WTC11 (cell line): Measurements from ENCODE around the gene SPANXB1.

ENCODE experiments used
- ELF4 ChIP-seq: sonication (generic); formaldehyde crosslinking; IDR thresholded peaks from 2 replicates; pipeline ENCODE4 v1.8.1; 2022; ENCODE audit warnings: low read depth, mild to moderate bottlenecking, moderate library complexity, missing genetic modification reagents
- FOXP1 ChIP-seq: sonication (generic); formaldehyde crosslinking; IDR thresholded peaks from 2 replicates; pipeline ENCODE4 v1.8.0; 2022; ENCODE audit warnings: missing genetic modification reagents, mild to moderate bottlenecking, moderate library complexity, borderline replicate concordance
- NFE2L1 ChIP-seq: sonication (generic); formaldehyde crosslinking; IDR thresholded peaks from 2 replicates; pipeline ENCODE4 v1.8.1; 2023; ENCODE audit warnings: missing genetic modification reagents
- TP53 ChIP-seq: sonication (generic); formaldehyde crosslinking; IDR thresholded peaks from 2 replicates; pipeline ENCODE4 v1.8.1; 2023; ENCODE audit warnings: mild to moderate bottlenecking, missing genetic modification reagents
- TF ChIP-seq, protein P1 (sequence below): fragments of 200-600 bp; IDR thresholded peaks from 2 replicates; pipeline ENCODE4 v1.8.0; 2022; ENCODE audit warnings: antibody characterized with exemption

DNA sequence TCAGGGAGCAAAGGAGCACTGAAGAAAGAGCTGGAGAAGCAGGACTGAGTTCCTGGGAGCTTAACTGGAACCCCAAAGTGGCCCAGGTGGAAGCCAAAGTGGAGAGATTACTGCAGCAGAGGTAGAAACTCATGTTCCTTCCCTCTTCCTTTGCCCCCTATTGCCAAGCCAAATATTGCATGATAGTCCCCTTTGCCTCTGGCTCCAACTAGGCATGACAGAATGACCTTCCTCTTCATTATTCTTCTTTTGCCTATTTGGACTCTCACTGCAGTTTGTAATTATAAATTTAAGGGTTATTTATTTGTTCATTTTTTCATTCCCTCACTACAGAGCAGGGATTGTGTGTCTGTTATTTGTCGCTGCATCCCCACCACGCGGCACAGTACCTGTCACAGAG is 22.1 kb upstream of the SPANXB1 start:
- TF ChIP-seq NFE2L1 (CRISPR knock-in tag) (no peak), FOXP1 (CRISPR knock-in tag) (no peak), TP53 (CRISPR knock-in tag) (no peak), ELF4 (no peak)
- TF ChIP-seq, protein P1, sequence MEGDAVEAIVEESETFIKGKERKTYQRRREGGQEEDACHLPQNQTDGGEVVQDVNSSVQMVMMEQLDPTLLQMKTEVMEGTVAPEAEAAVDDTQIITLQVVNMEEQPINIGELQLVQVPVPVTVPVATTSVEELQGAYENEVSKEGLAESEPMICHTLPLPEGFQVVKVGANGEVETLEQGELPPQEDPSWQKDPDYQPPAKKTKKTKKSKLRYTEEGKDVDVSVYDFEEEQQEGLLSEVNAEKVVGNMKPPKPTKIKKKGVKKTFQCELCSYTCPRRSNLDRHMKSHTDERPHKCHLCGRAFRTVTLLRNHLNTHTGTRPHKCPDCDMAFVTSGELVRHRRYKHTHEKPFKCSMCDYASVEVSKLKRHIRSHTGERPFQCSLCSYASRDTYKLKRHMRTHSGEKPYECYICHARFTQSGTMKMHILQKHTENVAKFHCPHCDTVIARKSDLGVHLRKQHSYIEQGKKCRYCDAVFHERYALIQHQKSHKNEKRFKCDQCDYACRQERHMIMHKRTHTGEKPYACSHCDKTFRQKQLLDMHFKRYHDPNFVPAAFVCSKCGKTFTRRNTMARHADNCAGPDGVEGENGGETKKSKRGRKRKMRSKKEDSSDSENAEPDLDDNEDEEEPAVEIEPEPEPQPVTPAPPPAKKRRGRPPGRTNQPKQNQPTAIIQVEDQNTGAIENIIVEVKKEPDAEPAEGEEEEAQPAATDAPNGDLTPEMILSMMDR, result no peak
